ENCODE data around the gene SYPL2. TPM values are rescaled to one million over a fixed set of nuclear protein-coding genes. Genes with fewer than 3 reads are reported as not detected.

Gene SYPL2
- total RNA-seq, 1 donor from 2014 or later: not detected

DNA sequence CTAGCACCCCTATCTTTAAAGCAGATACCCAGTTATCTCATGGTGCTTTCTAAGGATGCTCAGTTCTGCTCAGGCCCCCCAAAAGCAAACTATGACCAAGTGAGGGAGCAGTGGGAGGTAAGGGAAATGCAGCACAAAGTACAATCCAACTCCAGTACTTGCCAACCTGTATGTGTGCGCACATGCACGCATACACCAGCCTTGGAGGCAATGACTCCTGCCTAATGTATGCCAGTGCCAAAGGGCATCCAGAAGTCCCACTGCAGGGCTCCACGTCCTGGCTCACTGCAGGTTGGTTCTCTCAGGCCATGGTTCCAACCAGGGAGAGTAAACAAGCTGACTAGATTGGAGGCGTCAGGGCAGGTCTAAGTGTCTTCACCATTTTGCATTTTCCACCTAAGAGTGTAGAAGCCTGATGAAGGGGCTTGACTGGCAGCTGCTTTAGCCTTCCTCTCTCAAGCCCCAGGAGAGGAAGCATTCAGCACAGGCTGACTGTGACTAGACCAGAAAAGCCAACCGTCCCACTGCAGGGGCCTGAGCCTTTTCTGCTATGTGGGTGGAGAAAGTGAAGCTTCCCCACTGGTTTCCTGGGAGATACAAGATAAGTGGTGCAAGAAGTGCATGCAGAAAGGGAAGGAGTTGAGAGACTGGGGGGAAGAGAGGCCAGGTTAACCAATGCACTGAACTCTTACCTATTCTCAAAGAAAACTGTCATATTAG, 35.5 kb downstream of the SYPL2 start:
- peaks cover 2% of the 10 kb centered on the region for H3K4me1 Mint-ChIP-seq (ENCODE audit: unreplicated experiment)
- no peak overlapping the region for H3K27ac Mint-ChIP-seq (ENCODE audit: unreplicated experiment)
- peaks cover 2% of the 10 kb centered on the region for H3K27me3 Mint-ChIP-seq (ENCODE audit: unreplicated experiment)
- no peaks in the 10 kb centered on the region for H3K9me3 Mint-ChIP-seq (ENCODE audit: unreplicated experiment)
- H3K4me3 Mint-ChIP-seq (ENCODE audit: unreplicated experiment): no peak overlapping the region
- no peak for TF ChIP-seq CTCF (IDR thresholded peaks at IDR 0.05; ENCODE audit: unreplicated experiment)
- no peak for DNase-seq (ENCODE audit: low spot score)
- peaks cover 7% of the 10 kb centered on the region for H3K36me3 Mint-ChIP-seq (ENCODE audit: low read depth, unreplicated experiment)

GRCh38 chr1:109502364-109502851, 36.1 kb downstream of the SYPL2 start:
- Mint-ChIP-seq H3K9me3 (ENCODE audit: unreplicated experiment) (no peaks in the 10 kb centered on the region), H3K36me3 (ENCODE audit: low read depth, unreplicated experiment) (peaks cover 7% of the 10 kb centered on the region), H3K4me1 (ENCODE audit: unreplicated experiment) (peaks cover 2% of the 10 kb centered on the region), H3K27ac (ENCODE audit: unreplicated experiment) (no peak overlapping the region), H3K27me3 (ENCODE audit: unreplicated experiment) (peaks cover 2% of the 10 kb centered on the region), H3K4me3 (ENCODE audit: unreplicated experiment) (no peak overlapping the region)
- no peak for DNase-seq (ENCODE audit: low spot score)
- no peak for TF ChIP-seq CTCF (IDR thresholded peaks at IDR 0.05; ENCODE audit: unreplicated experiment)

DNA sequence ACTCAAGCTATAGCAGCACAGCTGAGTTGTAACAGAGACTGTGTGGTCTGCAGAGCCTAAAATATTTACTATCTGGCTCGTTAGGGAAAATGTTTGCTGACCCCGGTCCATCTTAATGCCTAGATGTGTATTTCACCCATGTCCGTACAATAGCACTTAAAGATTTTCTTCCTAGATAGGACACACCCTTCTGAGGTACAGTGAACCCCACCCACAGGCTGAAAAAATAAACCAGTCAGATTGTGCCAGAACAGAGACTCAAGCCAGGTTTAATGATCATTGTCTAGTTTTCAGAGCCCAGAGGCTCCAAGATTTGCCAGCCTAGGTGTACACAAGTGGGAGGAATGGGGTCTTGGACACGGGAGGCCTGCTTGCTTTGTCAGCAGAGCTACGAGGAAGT, 37.6 kb downstream of the SYPL2 start:
- peaks cover 7% of the 10 kb centered on the region for H3K36me3 Mint-ChIP-seq (ENCODE audit: low read depth, unreplicated experiment)
- no peaks in the 10 kb centered on the region for H3K9me3 Mint-ChIP-seq (ENCODE audit: unreplicated experiment)
- H3K4me3 Mint-ChIP-seq (ENCODE audit: unreplicated experiment): no peak overlapping the region
- peaks cover 2% of the 10 kb centered on the region for H3K4me1 Mint-ChIP-seq (ENCODE audit: unreplicated experiment)
- H3K27me3 Mint-ChIP-seq (ENCODE audit: unreplicated experiment): peaks cover 13% of the 10 kb centered on the region
- no peak for TF ChIP-seq CTCF (IDR thresholded peaks at IDR 0.05; ENCODE audit: unreplicated experiment)
- DNase-seq (ENCODE audit: low spot score): no peak
- no peak overlapping the region for H3K27ac Mint-ChIP-seq (ENCODE audit: unreplicated experiment)

DNA sequence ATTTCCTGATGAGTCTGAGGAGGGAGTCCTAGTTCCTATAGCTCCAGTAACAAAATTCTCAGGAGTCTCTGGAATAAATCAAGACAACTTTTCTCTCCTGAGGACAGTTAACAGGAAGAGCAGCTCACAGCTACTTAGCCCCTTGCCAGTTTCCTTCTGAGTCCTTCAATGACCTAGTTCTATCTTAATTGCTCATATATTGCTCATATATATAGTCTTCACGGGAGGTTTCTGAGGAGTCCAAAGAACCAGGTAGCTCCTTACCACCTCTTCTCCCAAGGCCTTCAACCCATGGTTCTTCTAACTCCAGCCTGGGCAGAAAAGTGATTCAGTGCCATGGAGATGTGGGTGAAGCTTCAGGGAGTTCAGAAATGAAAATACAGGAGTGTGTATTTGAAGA, 38.6 kb downstream of the SYPL2 start:
- no peak overlapping the region for H3K4me3 Mint-ChIP-seq (ENCODE audit: unreplicated experiment)
- H3K27me3 Mint-ChIP-seq (ENCODE audit: unreplicated experiment): peaks cover 13% of the 10 kb centered on the region
- no peak for TF ChIP-seq CTCF (IDR thresholded peaks at IDR 0.05; ENCODE audit: unreplicated experiment)
- H3K27ac Mint-ChIP-seq (ENCODE audit: unreplicated experiment): no peak overlapping the region
- no peaks in the 10 kb centered on the region for H3K9me3 Mint-ChIP-seq (ENCODE audit: unreplicated experiment)
- peaks cover 7% of the 10 kb centered on the region for H3K36me3 Mint-ChIP-seq (ENCODE audit: low read depth, unreplicated experiment)
- no peak for DNase-seq (ENCODE audit: low spot score)
- peaks cover 2% of the 10 kb centered on the region for H3K4me1 Mint-ChIP-seq (ENCODE audit: unreplicated experiment)

Data from endothelial cell (in vitro differentiated cells).